Sigmoid colon (tissue), 4 donors: ENCODE measurements around the gene AMMECR1.

Experiments
- CTCF ChIP-seq, 4 experiments: fragments of 450-650 bp in 3 of 4; fragments of 200-600 bp in 1 of 4; IDR thresholded peaks; one replicate each; pipeline ENCODE4 v1.5.1; 2016 to 2019; ENCODE audit warnings: antibody characterized with exemption in 4 of 4, mild to moderate bottlenecking in 3 of 4, moderate library complexity in 2 of 4
- EP300 ChIP-seq, 4 donors: sonication (generic); formaldehyde crosslinking; IDR thresholded peaks; one replicate each; pipeline ENCODE4 v1.6.1; 2017; ENCODE audit warnings: antibody characterized with exemption in 4 of 4
- POLR2A ChIP-seq, 2 donors: fragments of 450-650 bp; IDR thresholded peaks; one replicate each; pipeline ENCODE4 v1.6.1; 2016; ENCODE audit warnings: antibody characterized with exemption in 2 of 2, mild to moderate bottlenecking in 2 of 2, moderate library complexity in 2 of 2
- POLR2AphosphoS5 ChIP-seq, 4 donors: sonication (generic); formaldehyde crosslinking; IDR thresholded peaks; one replicate each; pipeline ENCODE4 v1.6.1; 2017; ENCODE audit warnings: antibody characterized with exemption in 4 of 4

- TF ChIP-seq CTCF (IDR thresholded peaks at IDR 0.05): no peak
- no peak for TF ChIP-seq POLR2A (IDR thresholded peaks at IDR 0.05)
- no peak for TF ChIP-seq POLR2AphosphoS5 (IDR thresholded peaks at IDR 0.05)
- no peak for TF ChIP-seq EP300 (IDR thresholded peaks at IDR 0.05)
Observed at GRCh38 chrX:110171442-110171841, 146.4 kb downstream of the AMMECR1 start.
